Fibroblast of pulmonary artery (primary cell): Measurements from ENCODE around the gene TK1.

Experiments
- DNase-seq: peaks from one replicate; pipeline ENCODE4 v3.0.0-alpha.2; 2010; ENCODE audit warnings: low read depth
- H3K4me3 ChIP-seq: replicated peaks from 2 replicates; pipeline ENCODE4 v1.5.1; 2011; ENCODE audit warnings: low read depth, mild to moderate bottlenecking, control low read depth, low read length, moderate library complexity
- CTCF ChIP-seq: IDR thresholded peaks from 2 replicates; pipeline ENCODE4 v1.5.1; 2011; ENCODE audit warnings: mild to moderate bottlenecking, control low read depth, low read length, inconsistent platforms; ENCODE audit errors: missing control alignments

The TK1 gene

GRCh38 chr17:78231991-78232858 is 45.4 kb upstream of the TK1 start:
- no peak overlapping the region for H3K4me3 ChIP-seq
- DNase-seq, result no peak
- no peak for TF ChIP-seq CTCF

- no peak within 1 kb of the TSS for H3K4me3 ChIP-seq
- DNase-seq, result no peak
- TF ChIP-seq CTCF, result no peak
These were observed 44.4 kb upstream of the TK1 start, which contains the start of gene TMEM235 for GRCh38 chr17:78230996-78231935. Gene TMEM235 (plus strand): TSS chr17:78231631. CDS start chr17:78232024, 393 bp downstream.

- no peak for TF ChIP-seq CTCF
- no peak for DNase-seq
These were observed 43.6 kb upstream of the TK1 start for GRCh38 chr17:78230252-78230962.

GRCh38 chr17:78228176-78228575 is 41.3 kb upstream of the TK1 start:
- no peak for DNase-seq
- H3K4me3 ChIP-seq, result no peak overlapping the region
- no peak for TF ChIP-seq CTCF

More at GRCh38 chr17:78230252-78230962, 43.6 kb upstream of the TK1 start:
- no peak overlapping the region for H3K4me3 ChIP-seq

GRCh38 chr17:78227455-78227916 is 40.6 kb upstream of the TK1 start:
- no peak for DNase-seq
- no peak for TF ChIP-seq CTCF
- no peak overlapping the region for H3K4me3 ChIP-seq

GRCh38 chr17:78226759-78227454 is 40.1 kb upstream of the TK1 start:
- H3K4me3 ChIP-seq, result no peak overlapping the region
- DNase-seq, result no peak

More at GRCh38 chr17:78226759-78227454, 40.1 kb upstream of the TK1 start:
- TF ChIP-seq CTCF, result no peak
